NCI-H524 treated with DMSO at 0.1 percent for 48 hours (cell line): ENCODE data around the gene LYRM7.
"Not testable (repeated sequence)": the region's sequence is repeated elsewhere in the genome, so short reads cannot be mapped to it uniquely, and the experiment has no call there.

ENCODE experiments used
- DNase-seq: peaks from one replicate; lab custom pipeline; 2025; lab: John Stamatoyannopoulos, UW

LYRM7 gene

DNA sequence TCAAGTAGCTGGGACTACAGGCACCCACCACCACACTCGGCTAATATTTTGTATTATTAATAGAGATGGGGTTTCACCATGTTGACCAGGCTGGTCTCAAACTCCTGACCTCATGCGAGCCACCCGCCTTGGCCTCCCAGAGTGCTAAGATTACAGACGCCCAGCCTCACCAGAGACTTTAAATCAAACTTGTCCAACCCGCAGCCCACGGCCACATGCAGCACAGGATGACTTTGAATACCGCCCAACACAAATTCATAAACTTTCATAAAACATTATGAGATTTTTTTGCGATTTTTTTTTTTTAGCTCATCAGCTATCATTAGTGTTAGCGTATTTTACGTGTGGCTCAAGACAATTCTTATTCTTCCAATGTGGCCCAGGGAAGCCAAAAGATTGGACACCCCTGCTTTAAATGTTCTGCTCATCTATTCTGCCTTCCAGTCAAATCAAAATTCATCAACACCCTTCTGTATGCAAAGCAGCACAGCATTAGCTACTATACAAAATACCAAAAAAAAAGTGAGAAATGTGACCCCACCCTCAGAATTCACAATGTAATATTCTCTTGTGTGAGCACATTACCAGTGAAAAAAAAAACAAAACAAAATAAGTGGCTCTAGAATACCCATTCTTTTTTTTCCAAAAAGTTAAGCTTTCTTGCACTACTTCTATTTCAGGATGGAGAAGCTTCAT is 50.4 kb downstream of the LYRM7 start:
- DNase-seq, result no peak

- no peak for DNase-seq
Measured at GRCh38 chr5:131221888-131222287, 51.1 kb downstream of the LYRM7 start.

- no peak for DNase-seq
Measured at GRCh38 chr5:131222731-131223130, 52.0 kb downstream of the LYRM7 start.

DNA sequence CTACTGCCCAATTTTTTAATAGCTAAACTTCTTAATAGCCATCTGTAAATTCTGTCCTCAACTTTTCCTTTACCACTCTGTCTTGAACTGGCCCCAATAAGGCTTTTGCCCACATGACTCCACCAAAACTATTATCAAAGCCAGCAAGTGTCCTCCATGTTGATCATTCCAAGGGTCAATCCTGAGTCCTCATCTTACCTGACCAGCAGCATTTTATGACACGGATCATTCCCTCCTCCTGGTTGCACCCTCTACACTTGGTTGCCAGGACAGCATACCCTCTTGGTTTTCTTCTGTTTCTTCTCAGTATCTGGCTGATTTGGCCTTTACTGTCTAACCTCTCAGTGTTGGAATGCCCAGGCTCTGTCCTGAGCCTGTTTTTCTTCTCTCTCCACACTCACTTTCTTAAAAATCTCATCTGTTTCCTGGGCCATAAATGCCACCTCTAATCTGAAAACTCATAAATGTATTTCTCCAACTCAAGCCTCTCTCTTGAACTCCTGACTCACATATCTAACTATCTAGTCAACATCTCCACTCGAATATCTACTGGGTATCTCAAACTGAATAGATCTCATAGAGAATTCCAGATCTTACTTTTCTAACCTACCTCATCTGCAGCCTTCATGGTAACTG is 53.1 kb downstream of the LYRM7 start:
- no peak for DNase-seq

GRCh38 chr5:131224387-131225201 is 53.9 kb downstream of the LYRM7 start:
- DNase-seq, result no peak

DNA sequence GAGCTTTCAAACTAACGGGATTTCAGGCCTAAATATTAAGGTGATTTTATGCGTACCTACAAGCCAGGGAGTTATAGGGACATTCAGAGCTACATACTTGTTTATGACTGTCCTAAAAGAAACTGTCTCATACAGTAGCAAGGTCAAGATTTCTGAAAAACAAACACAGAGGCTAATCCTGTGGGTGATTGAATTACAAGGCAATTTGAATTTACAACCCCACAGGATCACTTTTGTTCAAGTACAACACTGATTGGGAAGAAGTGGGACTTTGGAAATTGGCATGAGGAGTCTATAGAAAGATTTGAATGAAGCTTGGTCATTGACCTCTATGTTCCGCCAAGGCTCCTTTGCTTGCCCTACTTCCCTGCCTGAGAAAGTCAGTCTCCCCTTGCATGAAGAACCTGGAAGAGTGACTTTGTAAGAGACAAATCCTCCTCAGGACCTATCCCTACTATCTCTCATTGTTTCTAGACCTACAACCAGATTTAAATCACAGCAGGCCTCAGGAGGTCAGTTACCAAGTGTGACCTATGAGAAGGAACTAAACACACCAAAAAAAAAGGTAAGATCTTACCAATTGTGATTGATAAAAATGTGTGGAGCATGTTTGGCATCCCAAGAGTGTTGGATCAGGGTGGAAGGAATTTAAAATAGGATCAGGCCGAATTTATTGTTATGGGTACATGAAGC is 54.7 kb downstream of the LYRM7 start:
- DNase-seq, result no peak

GRCh38 chr5:131226899-131227298 is 56.2 kb downstream of the LYRM7 start:
- DNase-seq, result no peak

DNA sequence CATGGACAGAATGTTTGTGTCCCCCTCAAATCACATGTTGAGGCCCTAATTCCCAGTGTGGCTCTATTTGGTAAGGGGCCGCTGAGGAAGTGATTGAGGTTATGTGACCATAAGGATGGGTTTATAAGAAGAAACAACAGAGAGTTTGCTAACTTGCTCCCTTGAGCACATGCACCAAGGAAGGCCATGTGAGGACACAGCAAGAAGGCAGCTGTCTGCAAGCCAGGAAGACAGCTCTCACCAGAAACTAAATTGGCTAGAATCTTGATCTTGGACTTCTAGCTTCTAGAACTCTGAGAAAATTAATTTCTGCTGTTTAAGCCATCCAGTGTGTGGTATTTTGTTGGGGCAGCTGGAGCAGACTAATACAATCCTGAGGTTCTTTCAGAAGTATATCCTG is 57.9 kb downstream of the LYRM7 start:
- DNase-seq, result no peak

GRCh38 chr5:131229623-131230022 is 58.9 kb downstream of the LYRM7 start:
- no peak for DNase-seq

- DNase-seq, result no peak
Measured at GRCh38 chr5:131230406-131230805, 59.7 kb downstream of the LYRM7 start.

DNA sequence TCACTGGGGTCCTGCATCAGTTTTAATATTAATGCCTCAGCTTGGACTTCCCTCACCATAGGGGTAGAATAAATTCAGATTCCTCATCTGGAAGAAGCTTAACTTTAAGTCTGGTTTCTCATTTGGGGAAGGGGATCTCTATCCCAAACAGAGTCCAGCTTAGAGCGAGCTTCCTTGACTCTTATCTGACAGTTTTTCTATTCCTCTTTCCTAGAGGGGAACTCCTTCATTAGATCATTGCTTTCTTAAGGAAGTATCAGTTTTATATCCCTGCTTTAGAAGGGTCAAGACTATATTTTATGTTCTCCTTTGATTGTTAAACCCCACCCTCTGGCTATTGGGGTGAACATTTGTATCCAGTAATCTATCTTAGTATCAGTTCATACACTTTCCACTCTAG is 68.9 kb downstream of the LYRM7 start:
- DNase-seq, result no peak

DNA sequence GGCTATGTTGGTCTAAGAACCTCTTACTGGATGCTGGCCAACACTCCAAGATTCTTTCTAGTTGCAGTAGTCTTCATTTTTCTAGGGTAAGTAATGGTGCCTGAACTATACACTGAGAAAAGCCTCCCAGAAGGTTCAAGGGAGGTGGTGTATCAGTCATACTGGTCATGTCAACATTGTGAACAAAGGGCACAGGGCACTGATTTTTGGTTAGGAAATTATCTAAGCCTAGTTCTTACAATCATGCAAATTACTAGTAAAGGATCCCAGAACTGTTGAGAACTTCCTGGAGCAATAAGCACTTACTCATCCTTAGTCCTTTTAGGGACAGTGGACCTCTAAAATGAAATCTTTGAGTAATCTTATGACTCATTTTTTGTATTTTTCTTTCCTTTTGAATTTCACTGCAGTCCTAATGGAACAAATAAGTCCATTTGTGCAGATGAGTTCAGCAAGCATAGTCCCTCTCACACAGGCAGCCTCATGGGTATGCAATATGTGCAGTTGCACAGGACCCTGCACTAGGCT is 72.0 kb downstream of the LYRM7 start:
- DNase-seq, result no peak

GRCh38 chr5:131245312-131245711 is 74.6 kb downstream of the LYRM7 start:
- no peak for DNase-seq

DNA sequence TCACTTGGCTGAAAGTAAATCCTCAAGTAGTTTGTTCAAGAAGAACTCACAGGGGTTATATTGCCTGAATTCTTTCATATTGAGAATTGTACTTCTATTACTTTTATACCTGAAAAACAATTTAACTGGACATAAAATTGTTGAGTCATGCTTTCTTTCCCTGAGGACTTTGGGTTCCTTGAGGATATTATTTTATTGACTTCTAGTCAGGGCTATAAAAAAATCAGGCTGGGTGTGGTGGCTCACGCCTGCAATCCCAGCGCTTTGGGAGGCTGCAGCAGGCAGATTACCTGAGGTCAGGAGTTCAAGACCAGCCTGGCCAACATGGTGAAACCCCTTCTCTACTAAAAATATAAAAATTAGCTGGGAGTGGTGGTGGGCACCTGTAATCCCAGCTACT is 75.2 kb downstream of the LYRM7 start:
- DNase-seq, result no peak

GRCh38 chr5:131246504-131246903 is 75.8 kb downstream of the LYRM7 start:
- DNase-seq, result no peak

GRCh38 chr5:131250751-131251475 is 80.2 kb downstream of the LYRM7 start:
- no peak for DNase-seq

DNA sequence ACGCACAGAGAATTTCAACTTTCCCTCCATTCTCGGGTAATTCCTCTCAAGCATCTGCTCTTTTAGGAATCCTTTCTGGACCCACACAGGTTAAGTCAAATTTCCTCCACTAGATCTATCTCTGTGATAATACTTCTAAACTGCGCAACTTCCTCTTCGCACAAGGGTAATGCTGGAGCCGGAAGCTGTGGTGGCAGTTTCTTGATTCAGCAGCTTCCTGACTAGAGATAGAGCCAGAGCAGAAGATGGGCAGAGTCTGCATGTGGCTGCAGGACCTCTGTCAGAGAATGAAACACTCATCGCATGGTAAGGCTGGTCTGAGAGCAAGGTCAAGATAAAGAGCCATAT is 82.1 kb downstream of the LYRM7 start:
- no peak for DNase-seq

DNA sequence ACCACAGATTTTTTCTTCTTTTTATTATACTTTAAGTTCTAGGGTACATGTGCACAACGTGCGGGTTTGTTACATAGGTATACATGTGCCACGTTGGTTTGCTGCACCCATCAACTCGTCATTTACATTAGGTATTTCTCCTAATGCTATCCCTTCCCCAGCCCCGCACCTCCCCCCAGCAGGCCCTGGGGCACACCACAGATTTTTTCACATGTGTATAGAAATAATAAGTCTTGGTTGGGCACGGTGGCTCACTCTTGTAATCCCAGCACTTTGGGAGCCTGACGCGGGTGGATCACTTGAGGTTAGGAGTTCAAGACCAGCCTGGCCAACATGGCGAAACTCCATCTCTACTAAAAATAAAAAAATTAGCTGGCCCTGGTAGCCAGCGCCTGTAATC is 83.3 kb downstream of the LYRM7 start:
- not testable (repeated sequence) for DNase-seq

DNA sequence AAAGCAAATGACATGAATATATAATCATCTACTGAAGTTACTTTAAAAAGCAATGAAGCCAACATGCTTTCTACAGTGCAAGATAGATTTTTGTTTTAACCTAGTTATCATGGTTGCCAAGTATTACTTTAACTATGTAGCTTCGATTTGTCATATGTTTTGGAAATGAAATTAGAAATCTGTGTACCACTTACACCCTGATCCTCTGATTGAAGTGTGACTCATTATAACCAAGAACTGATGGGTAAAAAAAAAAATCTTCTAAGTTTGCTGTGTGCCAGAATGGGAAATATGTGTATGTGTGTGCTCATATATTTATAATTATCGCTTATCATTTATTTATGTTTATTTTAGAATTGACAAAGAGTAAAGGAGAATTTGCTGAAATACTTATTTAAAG is 84.0 kb downstream of the LYRM7 start:
- DNase-seq, result no peak
